ENCODE measurements around the gene FNBP1L.
A peak's percentile ranks its signal among the peaks of the same experiment; 100 is the strongest.

- no peak for TF ChIP-seq ZNF514 (tag by site-specific recombination; IDR thresholded peaks at IDR 0.05)
- no peak for TF ChIP-seq ZNF398 (tag by site-specific recombination; IDR thresholded peaks at IDR 0.05)
- no peak; the same call in 1 of the 2 replicates for TF ChIP-seq ZBTB7A (tag by site-specific recombination; IDR thresholded peaks at IDR 0.05; ENCODE audit: low read depth)
- TF ChIP-seq ZNF248 (tag by site-specific recombination; IDR thresholded peaks at IDR 0.05), result no peak
- TF ChIP-seq ZNF239 (tag by site-specific recombination; IDR thresholded peaks at IDR 0.05), result no peak
- TF ChIP-seq ZNF518A (tag by site-specific recombination; conservative IDR thresholded peaks at IDR 0.05; ENCODE audit: low read depth), result no peak
- TF ChIP-seq CTCF (tag by site-specific recombination; IDR thresholded peaks at IDR 0.05), result peak; percentile 69; the same call in 1 of the 2 replicates
- TF ChIP-seq SETDB1 (IDR thresholded peaks at IDR 0.05; ENCODE audit: insufficient read length, low read length), result no peak
- TF ChIP-seq HOXA7 (CRISPR knock-in tag; IDR thresholded peaks at IDR 0.05; ENCODE audit: borderline replicate concordance), result no peak
- TF ChIP-seq ZBTB1 (tag by site-specific recombination; IDR thresholded peaks at IDR 0.05), result no peak
- TF ChIP-seq ZNF549 (tag by site-specific recombination; IDR thresholded peaks at IDR 0.05), result no peak
Measured at GRCh38 chr1:93448983-93449804, 1.3 kb downstream of the FNBP1L start.
